GM10266 (cell line): ENCODE data around the gene SLC35G3.

Source experiments
- DNase-seq: peaks from one replicate; pipeline ENCODE4 v3.0.0; 2012; ENCODE audit errors: extremely low spot score
- TF ChIP-seq, protein P1 (sequence below): IDR thresholded peaks from 2 replicates; pipeline ENCODE4 v1.5.1; 2012; ENCODE audit warnings: mild to moderate bottlenecking, low read depth; ENCODE audit not compliant: control insufficient read depth, insufficient read depth; ENCODE audit errors: missing control alignments

SLC35G3 gene

DNA sequence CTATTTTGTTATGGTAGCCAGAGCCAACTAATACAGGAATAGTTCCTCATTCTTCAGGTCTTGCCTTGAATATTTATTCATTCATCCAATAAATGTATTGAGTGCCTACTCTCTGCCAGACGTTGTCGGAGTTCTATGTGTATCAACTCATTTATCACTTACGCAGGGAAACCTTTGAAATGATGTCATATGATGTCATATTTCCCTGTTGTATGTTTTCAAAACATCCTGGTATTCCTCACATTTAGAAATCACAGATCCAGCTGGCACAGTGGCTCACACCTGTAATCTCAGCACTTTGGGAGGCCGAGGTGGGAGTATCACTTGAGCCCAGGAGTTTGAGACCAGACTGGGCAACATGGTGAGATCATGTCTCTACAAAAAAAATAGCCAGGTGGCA is 49.4 kb downstream of the SLC35G3 start:
- TF ChIP-seq, protein P1, sequence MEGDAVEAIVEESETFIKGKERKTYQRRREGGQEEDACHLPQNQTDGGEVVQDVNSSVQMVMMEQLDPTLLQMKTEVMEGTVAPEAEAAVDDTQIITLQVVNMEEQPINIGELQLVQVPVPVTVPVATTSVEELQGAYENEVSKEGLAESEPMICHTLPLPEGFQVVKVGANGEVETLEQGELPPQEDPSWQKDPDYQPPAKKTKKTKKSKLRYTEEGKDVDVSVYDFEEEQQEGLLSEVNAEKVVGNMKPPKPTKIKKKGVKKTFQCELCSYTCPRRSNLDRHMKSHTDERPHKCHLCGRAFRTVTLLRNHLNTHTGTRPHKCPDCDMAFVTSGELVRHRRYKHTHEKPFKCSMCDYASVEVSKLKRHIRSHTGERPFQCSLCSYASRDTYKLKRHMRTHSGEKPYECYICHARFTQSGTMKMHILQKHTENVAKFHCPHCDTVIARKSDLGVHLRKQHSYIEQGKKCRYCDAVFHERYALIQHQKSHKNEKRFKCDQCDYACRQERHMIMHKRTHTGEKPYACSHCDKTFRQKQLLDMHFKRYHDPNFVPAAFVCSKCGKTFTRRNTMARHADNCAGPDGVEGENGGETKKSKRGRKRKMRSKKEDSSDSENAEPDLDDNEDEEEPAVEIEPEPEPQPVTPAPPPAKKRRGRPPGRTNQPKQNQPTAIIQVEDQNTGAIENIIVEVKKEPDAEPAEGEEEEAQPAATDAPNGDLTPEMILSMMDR, result no peak
- DNase-seq, result no peak
